Measurements from ENCODE around the gene ALX4. TPM values are rescaled to one million over a fixed set of nuclear protein-coding genes. Genes with fewer than 3 reads are reported as not detected.

The ALX4 gene
- total and polyA plus RNA-seq, 2 of the 8 experiments (the other 6 are each of a cell fraction or from before 2014, with no cell fraction given): not detected

- TF ChIP-seq KDM4A (IDR thresholded peaks at IDR 0.05; ENCODE audit: low read depth, low read length, severe bottlenecking) (no peak), HDAC6 (IDR thresholded peaks at IDR 0.05; ENCODE audit: low read depth, low read length) (no peak), SP2 (IDR thresholded peaks at IDR 0.05; ENCODE audit: low read length) (no peak), EP300 (IDR thresholded peaks at IDR 0.05; ENCODE audit: borderline replicate concordance in 1 of 2, low read depth in 2 of 2, low read length in 2 of 2) (no peak), CHD7 (IDR thresholded peaks at IDR 0.05; ENCODE audit: insufficient replicate concordance, low read length) (no peak), SP4 (IDR thresholded peaks at IDR 0.05; ENCODE audit: low read length) (no peak)
Observed at GRCh38 chr11:44346983-44347382, 37.0 kb upstream of the ALX4 start (continued).
